Endothelial cell (in vitro differentiated cells): ENCODE data around the gene RAPGEF2. TPM values are rescaled to one million over a fixed set of nuclear protein-coding genes. Genes with fewer than 3 reads are reported as not detected.
A peak's percentile ranks its signal among the peaks of the same experiment; 100 is the strongest.
"Not testable (repeated sequence)": the region's sequence is repeated elsewhere in the genome, so short reads cannot be mapped to it uniquely, and the experiment has no call there.

Source experiments
- DNase-seq: peaks from one replicate; pipeline ENCODE4 v3.0.0; 2021; ENCODE audit warnings: low spot score
- H3K27ac Mint-ChIP-seq: one replicate; pipeline ENCODE4 v1.8.0; 2021; ENCODE audit warnings: mixed read lengths, inconsistent platforms; ENCODE audit not compliant: unreplicated experiment
- H3K27me3 Mint-ChIP-seq: one replicate; pipeline ENCODE4 v1.8.0; 2021; ENCODE audit warnings: mild to moderate bottlenecking, moderate library complexity, mixed read lengths, inconsistent platforms; ENCODE audit not compliant: unreplicated experiment
- H3K36me3 Mint-ChIP-seq: one replicate; pipeline ENCODE4 v1.8.0; 2021; ENCODE audit warnings: mild to moderate bottlenecking, low read depth, mixed read lengths, inconsistent platforms; ENCODE audit not compliant: unreplicated experiment
- H3K4me1 Mint-ChIP-seq: one replicate; pipeline ENCODE4 v1.8.0; 2021; ENCODE audit warnings: mild to moderate bottlenecking, mixed read lengths, inconsistent platforms; ENCODE audit not compliant: unreplicated experiment
- H3K4me3 Mint-ChIP-seq: one replicate; pipeline ENCODE4 v1.8.0; 2021; ENCODE audit warnings: mild to moderate bottlenecking, mixed read lengths, inconsistent platforms; ENCODE audit not compliant: unreplicated experiment
- H3K9me3 Mint-ChIP-seq: one replicate; pipeline ENCODE4 v1.8.0; 2021; ENCODE audit warnings: mixed read lengths, inconsistent platforms; ENCODE audit not compliant: unreplicated experiment
- CTCF ChIP-seq: fragments of 200-600 bp; sonication (generic); IDR thresholded peaks from one replicate; pipeline ENCODE4 v1.5.0; 2021; ENCODE audit warnings: antibody characterized with exemption; ENCODE audit not compliant: unreplicated experiment
- total RNA-seq: library from RNA; stranded (reverse); fragmentation: NEBNext Ultra II Directional; extraction: Animal tissue kit (Norgen Biotek cat#: 25700); gene quantifications from one replicate; pipeline ENCODE4 v1.2.1, GENCODE V29; 2021; ENCODE audit not compliant: unreplicated experiment

RAPGEF2 gene
- total RNA-seq, 1 donor from 2014 or later = 108 TPM

GRCh38 chr4:159178151-159178546 lies 75.3 kb downstream of the RAPGEF2 start:
- TF ChIP-seq CTCF = no peak
- DNase-seq = no peak
- H3K36me3 Mint-ChIP-seq = no peaks in the 10 kb centered on the region
- H3K27me3 Mint-ChIP-seq = peaks cover 5% of the 10 kb centered on the region
- peaks cover 74% of the 10 kb centered on the region for H3K4me1 Mint-ChIP-seq
- no peak overlapping the region for H3K4me3 Mint-ChIP-seq
- no peaks in the 10 kb centered on the region for H3K9me3 Mint-ChIP-seq
- H3K27ac Mint-ChIP-seq = no peak overlapping the region

GRCh38 chr4:159178979-159179969 lies 76.4 kb downstream of the RAPGEF2 start:
- Mint-ChIP-seq H3K9me3 (no peaks in the 10 kb centered on the region), H3K4me3 (no peak overlapping the region), H3K27ac (peak overlapping the region; percentile 84), H3K36me3 (no peaks in the 10 kb centered on the region), H3K27me3 (peaks cover 5% of the 10 kb centered on the region), H3K4me1 (peaks cover 63% of the 10 kb centered on the region)
- TF ChIP-seq CTCF = no peak
- no peak for DNase-seq

GRCh38 chr4:159183885-159184605 lies 81.2 kb downstream of the RAPGEF2 start:
- H3K36me3 Mint-ChIP-seq, DNase-seq, H3K27me3 Mint-ChIP-seq, H3K27ac Mint-ChIP-seq, H3K9me3 Mint-ChIP-seq, H3K4me3 Mint-ChIP-seq: not testable (repeated sequence)
- H3K4me1 Mint-ChIP-seq = peaks cover 37% of the 10 kb centered on the region

- no peak overlapping the region for H3K27ac Mint-ChIP-seq
Measured at GRCh38 chr4:159185591-159186023, 82.7 kb downstream of the RAPGEF2 start.

More at GRCh38 chr4:159185591-159186023, 82.7 kb downstream of the RAPGEF2 start:
- Mint-ChIP-seq H3K9me3 (no peaks in the 10 kb centered on the region), H3K27me3 (peaks cover 7% of the 10 kb centered on the region), H3K4me3 (no peak overlapping the region), H3K4me1 (peaks cover 27% of the 10 kb centered on the region), H3K36me3 (no peaks in the 10 kb centered on the region)
- DNase-seq = no peak
- no peak for TF ChIP-seq CTCF
